Measurements from ENCODE around the gene ZNF354B. TPM values are rescaled to one million over a fixed set of nuclear protein-coding genes. Genes with fewer than 3 reads are reported as not detected.
A peak's percentile ranks its signal among the peaks of the same experiment; 100 is the strongest.
"Not testable (repeated sequence)": the region's sequence is repeated elsewhere in the genome, so short reads cannot be mapped to it uniquely, and the experiment has no call there.

The ZNF354B gene
- total RNA-seq, 2 donors from 2014 or later: 3.5 to 11.1 TPM

- Mint-ChIP-seq H3K9me3 (no peaks in the 10 kb centered on the region), H3K36me3 (peaks cover 32 to 50% of the 10 kb centered on the region in 2 donors), H3K27ac (peak overlapping the region; percentile 41 to 51)
- ATAC-seq (no peak), DNase-seq (ENCODE audit: low spot score in 2 of 2) (no peak)
Measured at GRCh38 chr5:178861627-178862026, 1.9 kb downstream of the ZNF354B start.

- H3K27ac Mint-ChIP-seq: peak overlapping the region in 1 of 2 donors; percentile 54
- DNase-seq (ENCODE audit: low spot score in 2 of 2): no peak
- H3K36me3 Mint-ChIP-seq: peaks cover 66 to 84% of the 10 kb centered on the region in 2 donors
- peaks cover 21 to 33% of the 10 kb centered on the region in 2 donors for H3K9me3 Mint-ChIP-seq
- peak in 1 of 2 donors; percentile 56 for ATAC-seq
Measured at GRCh38 chr5:178866946-178867345, 7.2 kb downstream of the ZNF354B start.

- H3K27ac Mint-ChIP-seq: no peak overlapping the region
- H3K36me3 Mint-ChIP-seq: peaks cover 91 to 97% of the 10 kb centered on the region in 2 donors
- DNase-seq (ENCODE audit: low spot score in 2 of 2): no peak
- H3K9me3 Mint-ChIP-seq: peaks cover 41 to 53% of the 10 kb centered on the region in 2 donors
- no peak for ATAC-seq
Measured at GRCh38 chr5:178869577-178869976, 9.8 kb downstream of the ZNF354B start.

DNA sequence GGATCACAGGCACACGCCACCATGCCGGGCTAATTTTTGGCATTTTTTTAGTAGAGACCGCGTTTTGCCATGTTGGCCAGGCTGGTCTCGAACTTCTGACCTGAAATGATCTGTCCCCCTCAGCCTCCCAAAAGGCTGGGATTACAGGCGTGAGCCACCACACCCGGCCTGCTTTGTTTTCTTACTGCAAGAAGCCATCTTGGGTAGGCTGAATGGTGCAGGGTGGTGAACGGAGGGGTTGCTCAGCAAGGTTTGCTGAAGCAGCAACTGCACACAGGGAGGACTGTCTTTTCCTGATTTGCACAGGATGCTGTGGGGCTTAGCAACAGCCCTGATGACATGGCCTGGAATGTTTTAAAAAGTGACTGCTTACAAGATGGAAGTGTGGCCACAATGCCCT is 10.7 kb downstream of the ZNF354B start:
- H3K9me3 Mint-ChIP-seq: peaks cover 49 to 60% of the 10 kb centered on the region in 2 donors

GRCh38 chr5:178872302-178872701 is 12.5 kb downstream of the ZNF354B start:
- peaks cover 61 to 65% of the 10 kb centered on the region in 2 donors for H3K9me3 Mint-ChIP-seq
- no peak overlapping the region for H3K27ac Mint-ChIP-seq
- peaks cover 96 to 97% of the 10 kb centered on the region in 2 donors for H3K36me3 Mint-ChIP-seq
- no peak for DNase-seq (ENCODE audit: low spot score in 2 of 2)
- no peak for ATAC-seq

More for the DNA sequence above, 10.7 kb downstream of the ZNF354B start:
- H3K27ac Mint-ChIP-seq: no peak overlapping the region
- peaks cover 96 to 97% of the 10 kb centered on the region in 2 donors for H3K36me3 Mint-ChIP-seq
- ATAC-seq (no peak), DNase-seq (ENCODE audit: low spot score in 2 of 2) (no peak)

DNA sequence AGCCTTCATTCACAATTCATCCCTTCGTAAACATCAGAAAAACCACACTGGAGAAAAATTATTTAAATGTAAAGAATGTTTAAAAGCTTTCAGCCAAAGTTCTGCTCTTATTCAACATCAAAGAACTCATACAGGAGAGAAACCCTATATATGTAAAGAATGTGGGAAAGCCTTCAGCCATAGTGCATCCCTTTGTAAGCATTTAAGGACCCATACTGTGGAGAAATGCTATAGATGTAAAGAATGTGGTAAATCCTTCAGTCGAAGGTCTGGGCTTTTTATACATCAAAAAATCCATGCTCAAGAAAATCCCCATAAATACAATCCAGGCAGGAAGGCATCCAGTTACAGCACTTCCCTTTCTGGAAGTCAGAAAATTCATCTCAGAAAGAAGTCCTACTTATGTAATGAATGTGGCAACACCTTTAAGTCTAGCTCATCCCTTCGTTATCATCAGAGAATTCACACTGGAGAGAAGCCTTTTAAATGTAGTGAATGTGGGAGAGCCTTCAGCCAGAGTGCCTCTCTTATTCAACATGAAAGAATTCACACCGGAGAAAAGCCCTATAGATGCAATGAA is 23.5 kb downstream of the ZNF354B start:
- DNase-seq (ENCODE audit: low spot score in 2 of 2): not testable (repeated sequence)

GRCh38 chr5:178883815-178884430 is 24.2 kb downstream of the ZNF354B start:
- Mint-ChIP-seq H3K36me3 (peaks cover 69 to 89% of the 10 kb centered on the region in 2 donors), H3K27ac (no peak overlapping the region), H3K9me3 (peaks cover 43 to 45% of the 10 kb centered on the region in 2 donors)
- DNase-seq (ENCODE audit: low spot score in 2 of 2) (no peak), ATAC-seq (no peak)

More for the DNA sequence above, 23.5 kb downstream of the ZNF354B start:
- peaks cover 39 to 41% of the 10 kb centered on the region in 2 donors for H3K9me3 Mint-ChIP-seq
- H3K27ac Mint-ChIP-seq, ATAC-seq: not testable (repeated sequence)
- H3K36me3 Mint-ChIP-seq: peaks cover 65 to 88% of the 10 kb centered on the region in 2 donors

- peak; percentile 84 to 92 for ATAC-seq
- peak in 1 of 2 donors; percentile 23 for DNase-seq (ENCODE audit: low spot score in 2 of 2)
- peaks cover 0 to 24% of the 10 kb centered on the region in 2 donors for H3K9me3 Mint-ChIP-seq
- H3K36me3 Mint-ChIP-seq: peaks cover under 1 to 53% of the 10 kb centered on the region in 2 donors
- H3K27ac Mint-ChIP-seq: peak within 1 kb of the TSS in 1 of 2 donors; percentile 61
Measured at GRCh38 chr5:178895615-178896571, 36.1 kb downstream of the ZNF354B start, which contains the start of gene ZFP2. TSS of gene ZFP2 (plus strand) at chr5:178895913. CDS start at chr5:178931314, 35,401 bp downstream.

GRCh38 chr5:178899289-178899688 is 39.5 kb downstream of the ZNF354B start:
- no peak overlapping the region for H3K27ac Mint-ChIP-seq
- peaks cover 21 to 51% of the 10 kb centered on the region in 2 donors for H3K36me3 Mint-ChIP-seq
- DNase-seq (ENCODE audit: low spot score in 2 of 2): no peak
- ATAC-seq: no peak
- peaks cover 8 to 34% of the 10 kb centered on the region in 2 donors for H3K9me3 Mint-ChIP-seq

DNA sequence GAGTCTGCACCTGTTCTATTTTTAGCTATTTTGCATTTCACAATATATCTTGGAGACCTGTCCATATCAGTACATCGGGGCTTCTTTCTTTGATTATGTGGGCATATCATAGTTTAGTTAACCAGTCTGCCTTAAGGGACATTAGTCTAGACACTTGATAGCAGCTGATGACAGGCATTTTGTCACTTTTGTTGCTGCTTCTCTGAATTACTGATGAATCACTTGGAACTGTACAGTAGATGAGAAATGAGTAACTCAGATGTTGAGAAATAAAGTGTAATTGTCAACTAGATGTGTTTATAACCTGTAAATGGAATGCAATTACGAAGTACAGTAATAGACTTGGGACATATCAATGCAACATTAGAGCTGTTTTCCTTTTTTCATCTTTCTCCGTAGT is 43.1 kb downstream of the ZNF354B start:
- ATAC-seq (no peak), DNase-seq (ENCODE audit: low spot score in 2 of 2) (no peak)
- no peak overlapping the region for H3K27ac Mint-ChIP-seq
- H3K36me3 Mint-ChIP-seq: peaks cover 21 to 48% of the 10 kb centered on the region in 2 donors
- peaks cover 11 to 28% of the 10 kb centered on the region in 2 donors for H3K9me3 Mint-ChIP-seq

DNA sequence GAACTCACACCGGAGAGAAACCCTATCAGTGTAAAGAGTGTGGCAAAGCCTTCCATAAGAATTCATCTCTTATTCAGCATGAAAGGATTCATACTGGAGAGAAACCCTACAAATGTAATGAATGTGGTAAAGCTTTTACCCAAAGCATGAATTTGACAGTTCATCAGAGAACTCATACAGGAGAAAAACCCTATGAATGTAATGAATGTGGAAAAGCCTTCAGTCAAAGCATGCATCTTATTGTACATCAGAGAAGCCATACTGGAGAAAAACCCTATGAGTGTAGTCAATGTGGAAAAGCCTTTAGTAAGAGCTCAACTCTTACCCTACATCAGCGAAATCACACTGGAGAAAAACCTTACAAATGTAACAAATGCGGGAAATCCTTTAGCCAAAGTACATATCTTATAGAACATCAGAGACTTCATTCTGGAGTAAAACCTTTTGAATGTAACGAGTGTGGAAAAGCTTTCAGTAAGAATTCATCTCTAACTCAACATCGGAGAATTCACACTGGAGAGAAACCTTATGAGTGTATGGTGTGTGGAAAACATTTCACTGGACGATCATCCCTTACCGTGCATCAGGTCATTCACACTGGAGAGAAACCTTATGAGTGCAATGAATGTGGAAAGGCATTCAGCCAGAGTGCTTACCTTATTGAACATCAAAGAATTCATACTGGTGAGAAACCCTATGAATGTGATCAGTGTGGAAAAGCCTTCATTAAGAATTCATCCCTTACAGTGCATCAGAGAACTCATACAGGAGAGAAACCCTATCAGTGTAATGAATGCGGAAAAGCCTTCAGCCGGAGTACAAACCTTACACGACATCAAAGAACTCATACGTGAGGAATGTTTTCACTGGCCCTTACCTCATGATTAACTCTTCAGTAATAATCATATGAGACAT is 72.3 kb downstream of the ZNF354B start:
- peaks cover 83 to 84% of the 10 kb centered on the region in 2 donors for H3K36me3 Mint-ChIP-seq
- H3K27ac Mint-ChIP-seq: no peak overlapping the region
- no peak for ATAC-seq
- H3K9me3 Mint-ChIP-seq: peaks cover 61 to 73% of the 10 kb centered on the region in 2 donors
- DNase-seq (ENCODE audit: low spot score in 2 of 2): no peak

Other genes starting within 250 kb of the ZNF354B start
- gene CLK4, start 232.9 kb upstream of the ZNF354B start, total RNA-seq: 10 to 100 TPM; 24.4 to 37.8 TPM
- gene ZNF354A, start 129.3 kb upstream of the ZNF354B start, total RNA-seq: 1 to 10 TPM; 8.2 to 9.1 TPM
- under 1 TPM; 0.50 to 0.56 TPM for gene ZFP2, start 36.0 kb downstream of the ZNF354B start, total RNA-seq
- not detected for gene ZNF454, start 81.2 kb downstream of the ZNF354B start, total RNA-seq
- gene GRM6, start 135.4 kb downstream of the ZNF354B start, total RNA-seq: not detected
- 1 to 10 TPM; 2.0 to 2.7 TPM for gene ZNF879, start 163.9 kb downstream of the ZNF354B start, total RNA-seq
- gene ZNF354C, start 200.4 kb downstream of the ZNF354B start, total RNA-seq: 1 to 10 TPM; 2.8 to 6.9 TPM

All from activated naive CD4-positive, alpha-beta T cell treated with anti-CD3 and anti-CD28 coated beads, Interleukin-2, amount 50 U/mL, for 72 hours (primary cell).